Neutrophil (primary cell): ENCODE data around the gene TCEAL9.

Experiments
- H3K27ac ChIP-seq: fragments of 200-600 bp; sonication (generic); 2 replicates; pipeline ENCODE4 v1.5.1; 2016; ENCODE audit warnings: mild to moderate bottlenecking, moderate library complexity
- H3K27me3 ChIP-seq: fragments of 200-600 bp; sonication (generic); 2 replicates; pipeline ENCODE4 v1.6.0; 2016; ENCODE audit warnings: mild to moderate bottlenecking
- H3K36me3 ChIP-seq: fragments of 200-600 bp; sonication (generic); 2 replicates; pipeline ENCODE4 v1.5.1; 2017
- H3K4me1 ChIP-seq, 2 experiments: fragments of 200-600 bp in 1 of 2; sonication (generic) in 1 of 2; 1 replicate in 1 of 2; 2 replicates in 1 of 2; pipeline versions ENCODE4 v1.5.1 to v1.6.1; 2013 to 2016; ENCODE audit warnings: low read depth in 1 of 2, low read length in 1 of 2, mild to moderate bottlenecking in 1 of 2, moderate library complexity in 1 of 2; ENCODE audit not compliant: control insufficient read depth in 1 of 2, insufficient read depth in 1 of 2
- H3K4me3 ChIP-seq, 2 experiments: fragments of 200-600 bp in 1 of 2; sonication (generic) in 1 of 2; 1 replicate in 1 of 2; 2 replicates in 1 of 2; pipeline ENCODE4 v1.5.1; 2013 to 2016; ENCODE audit warnings: low read depth in 1 of 2, low read length in 1 of 2, mild to moderate bottlenecking in 1 of 2, moderate library complexity in 1 of 2
- H3K9me3 ChIP-seq: fragments of 200-600 bp; sonication (generic); 2 replicates; pipeline ENCODE4 v1.5.1; 2016
- TF ChIP-seq, protein P1 (sequence below): fragments of 200-600 bp; sonication (generic); IDR thresholded peaks from 2 replicates; pipeline ENCODE4 v1.5.1; 2016; ENCODE audit warnings: antibody characterized with exemption

TCEAL9 gene

GRCh38 chrX:103362474-103362873, 6.2 kb downstream of the TCEAL9 start:
- TF ChIP-seq, protein P1, sequence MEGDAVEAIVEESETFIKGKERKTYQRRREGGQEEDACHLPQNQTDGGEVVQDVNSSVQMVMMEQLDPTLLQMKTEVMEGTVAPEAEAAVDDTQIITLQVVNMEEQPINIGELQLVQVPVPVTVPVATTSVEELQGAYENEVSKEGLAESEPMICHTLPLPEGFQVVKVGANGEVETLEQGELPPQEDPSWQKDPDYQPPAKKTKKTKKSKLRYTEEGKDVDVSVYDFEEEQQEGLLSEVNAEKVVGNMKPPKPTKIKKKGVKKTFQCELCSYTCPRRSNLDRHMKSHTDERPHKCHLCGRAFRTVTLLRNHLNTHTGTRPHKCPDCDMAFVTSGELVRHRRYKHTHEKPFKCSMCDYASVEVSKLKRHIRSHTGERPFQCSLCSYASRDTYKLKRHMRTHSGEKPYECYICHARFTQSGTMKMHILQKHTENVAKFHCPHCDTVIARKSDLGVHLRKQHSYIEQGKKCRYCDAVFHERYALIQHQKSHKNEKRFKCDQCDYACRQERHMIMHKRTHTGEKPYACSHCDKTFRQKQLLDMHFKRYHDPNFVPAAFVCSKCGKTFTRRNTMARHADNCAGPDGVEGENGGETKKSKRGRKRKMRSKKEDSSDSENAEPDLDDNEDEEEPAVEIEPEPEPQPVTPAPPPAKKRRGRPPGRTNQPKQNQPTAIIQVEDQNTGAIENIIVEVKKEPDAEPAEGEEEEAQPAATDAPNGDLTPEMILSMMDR, result no peak
- Histone ChIP-seq H3K27me3 (no peaks in the 10 kb centered on the region), H3K4me1 (no peaks in the 10 kb centered on the region), H3K4me3 (no peak overlapping the region), H3K27ac (no peak overlapping the region), H3K36me3 (no peaks in the 10 kb centered on the region), H3K9me3 (no peaks in the 10 kb centered on the region)

GRCh38 chrX:103363046-103363445, 6.7 kb downstream of the TCEAL9 start:
- no peaks in the 10 kb centered on the region for H3K9me3 ChIP-seq
- TF ChIP-seq, protein P1, result no peak
- H3K4me1 ChIP-seq, result no peaks in the 10 kb centered on the region
- no peaks in the 10 kb centered on the region for H3K36me3 ChIP-seq
- no peaks in the 10 kb centered on the region for H3K27me3 ChIP-seq
- no peak overlapping the region for H3K27ac ChIP-seq
- H3K4me3 ChIP-seq, result no peak overlapping the region

DNA sequence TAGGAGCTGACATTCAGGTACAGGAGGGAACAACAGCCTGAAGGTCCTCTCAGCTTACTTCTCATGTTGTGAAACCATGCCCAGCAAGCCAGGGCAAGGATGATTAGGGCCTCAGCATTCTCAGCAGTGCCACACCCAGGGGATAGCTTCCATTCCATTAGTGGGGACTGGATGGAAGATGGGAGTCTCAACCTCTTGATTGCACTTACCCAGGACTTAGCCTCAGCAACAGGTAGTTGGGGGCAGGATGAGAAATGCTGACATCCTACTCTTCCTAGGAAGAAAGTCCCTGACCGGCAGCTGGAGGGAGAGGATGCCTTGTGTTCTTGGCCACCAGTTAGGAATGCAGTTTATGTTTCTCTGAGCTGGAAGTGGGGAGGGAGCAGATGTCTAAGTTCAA, 11.2 kb downstream of the TCEAL9 start:
- no peaks in the 10 kb centered on the region for H3K4me1 ChIP-seq
- no peaks in the 10 kb centered on the region for H3K36me3 ChIP-seq
- no peak overlapping the region for H3K4me3 ChIP-seq
- TF ChIP-seq, protein P1, result no peak
- no peaks in the 10 kb centered on the region for H3K9me3 ChIP-seq
- no peaks in the 10 kb centered on the region for H3K27me3 ChIP-seq
- H3K27ac ChIP-seq, result no peak overlapping the region

DNA sequence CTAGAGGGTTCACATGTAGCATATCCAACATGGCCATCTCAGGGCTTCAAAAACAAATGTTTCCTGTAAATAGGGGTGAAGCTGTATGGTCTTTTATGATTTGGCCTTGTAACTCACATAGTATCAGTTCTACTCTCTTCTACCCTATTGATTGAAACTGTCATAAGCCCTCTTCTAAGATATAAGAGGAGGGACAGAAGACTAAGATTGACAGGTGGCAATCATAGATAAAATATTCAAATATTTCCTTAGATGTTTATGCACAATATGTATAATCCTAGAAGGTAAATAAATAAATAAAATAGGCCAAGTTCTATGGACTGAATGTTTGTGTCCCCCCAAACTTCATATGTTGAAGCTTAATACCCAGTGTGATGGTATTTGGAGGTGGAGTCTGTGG, 13.2 kb downstream of the TCEAL9 start:
- Histone ChIP-seq H3K36me3 (no peaks in the 10 kb centered on the region), H3K4me1 (no peaks in the 10 kb centered on the region), H3K27ac (no peak overlapping the region), H3K4me3 (no peak overlapping the region), H3K9me3 (no peaks in the 10 kb centered on the region), H3K27me3 (no peaks in the 10 kb centered on the region)
- TF ChIP-seq, protein P1, result no peak

DNA sequence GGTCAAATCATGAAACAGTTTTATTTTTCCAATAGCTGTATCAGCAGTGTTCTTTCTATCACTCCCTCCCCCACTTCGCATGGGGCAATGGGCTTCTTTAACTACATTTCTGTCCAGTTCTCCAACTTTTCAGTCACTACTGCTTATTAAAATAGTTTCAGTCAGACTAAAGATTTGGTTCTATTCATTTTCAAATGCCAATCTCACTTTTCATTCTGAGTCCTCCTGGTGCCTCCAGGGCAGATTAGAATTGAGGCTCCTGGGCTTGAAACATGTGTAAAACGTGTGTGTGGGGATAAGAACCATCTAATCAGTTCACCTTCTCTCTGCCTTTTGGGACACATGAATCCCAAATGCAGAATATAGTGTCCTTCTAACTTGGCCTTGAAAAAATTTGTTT, 16.6 kb downstream of the TCEAL9 start:
- Histone ChIP-seq H3K4me1 (peaks cover 3 to 5% of the 10 kb centered on the region in 2 experiments), H3K27ac (no peak overlapping the region), H3K36me3 (no peaks in the 10 kb centered on the region), H3K9me3 (no peaks in the 10 kb centered on the region), H3K27me3 (peaks cover 20% of the 10 kb centered on the region), H3K4me3 (no peak overlapping the region)
- TF ChIP-seq, protein P1, result no peak

- Histone ChIP-seq H3K9me3 (no peaks in the 10 kb centered on the region), H3K4me1 (peaks cover 3 to 5% of the 10 kb centered on the region in 2 experiments), H3K27ac (no peak overlapping the region), H3K4me3 (no peak overlapping the region), H3K27me3 (peaks cover 20% of the 10 kb centered on the region), H3K36me3 (no peaks in the 10 kb centered on the region)
- TF ChIP-seq, protein P1, result no peak
Observed at GRCh38 chrX:103373581-103373980, 17.3 kb downstream of the TCEAL9 start.
